ENCODE measurements around the gene NUDT13.
"Not testable (repeated sequence)": the region's sequence is repeated elsewhere in the genome, so short reads cannot be mapped to it uniquely, and the experiment has no call there.

Gene NUDT13

GRCh38 chr10:73106301-73106700 lies 4.0 kb upstream of the NUDT13 start:
- DNase-seq: no peak

- DNase-seq: not testable (repeated sequence)
These were observed 1.0 kb upstream of the NUDT13 start for GRCh38 chr10:73109248-73109652.

- DNase-seq: not testable (repeated sequence)
These were observed 1.8 kb downstream of the NUDT13 start for GRCh38 chr10:73112032-73112431.

GRCh38 chr10:73113551-73113950 lies 3.3 kb downstream of the NUDT13 start:
- DNase-seq: no peak

- no peak for DNase-seq
These were observed 5.8 kb downstream of the NUDT13 start for GRCh38 chr10:73116017-73116416.

GRCh38 chr10:73117976-73118743 lies 7.9 kb downstream of the NUDT13 start:
- no peak for DNase-seq

GRCh38 chr10:73119457-73119856 lies 9.2 kb downstream of the NUDT13 start:
- no peak for DNase-seq

- no peak for DNase-seq
These were observed 9.7 kb downstream of the NUDT13 start for GRCh38 chr10:73119952-73120351.

- no peak for DNase-seq
These were observed 16.1 kb downstream of the NUDT13 start for GRCh38 chr10:73126343-73126742.

- no peak for DNase-seq
These were observed 21.0 kb downstream of the NUDT13 start for GRCh38 chr10:73131301-73131700.

- DNase-seq: no peak
These were observed 21.8 kb downstream of the NUDT13 start for GRCh38 chr10:73131913-73132686.

- DNase-seq: no peak
These were observed 24.5 kb downstream of the NUDT13 start for GRCh38 chr10:73134727-73135126.

GRCh38 chr10:73136627-73137026 lies 26.4 kb downstream of the NUDT13 start:
- no peak for DNase-seq

- DNase-seq: no peak
These were observed 29.0 kb downstream of the NUDT13 start for GRCh38 chr10:73139251-73139650.

GRCh38 chr10:73141603-73142002 lies 31.3 kb downstream of the NUDT13 start:
- DNase-seq: no peak

- DNase-seq: not testable (repeated sequence)
These were observed 40.6 kb downstream of the NUDT13 start for GRCh38 chr10:73150633-73151413.

- no peak for DNase-seq
These were observed 41.8 kb downstream of the NUDT13 start for GRCh38 chr10:73152009-73152408.

GRCh38 chr10:73156054-73156453 lies 45.8 kb downstream of the NUDT13 start:
- DNase-seq: no peak

- peak; percentile 5 for DNase-seq
These were observed 48.9 kb downstream of the NUDT13 start for GRCh38 chr10:73159038-73159648.

GRCh38 chr10:73161079-73161478 lies 50.8 kb downstream of the NUDT13 start:
- no peak for DNase-seq

GRCh38 chr10:73161662-73162061 lies 51.4 kb downstream of the NUDT13 start:
- DNase-seq: no peak

- no peak for DNase-seq
These were observed 52.8 kb downstream of the NUDT13 start for GRCh38 chr10:73163096-73163495.

- no peak for DNase-seq
These were observed 56.7 kb downstream of the NUDT13 start for GRCh38 chr10:73166972-73167371.
